Thyroid gland (tissue), 4 donors: Measurements from ENCODE around the gene POLN. TPM values are rescaled to one million over a fixed set of nuclear protein-coding genes. Genes with fewer than 3 reads are reported as not detected.

ENCODE experiments used
- DNase-seq, 2 donors: peaks; one replicate each; pipeline ENCODE4 v3.0.0-alpha.2; 2019
- H3K27ac ChIP-seq, 3 donors: fragments of 200-600 bp; sonication (generic); 1 replicate in 2 of 3; 2 replicates in 1 of 3; pipeline ENCODE4 v1.5.1; 2016 to 2019; ENCODE audit warnings: mild to moderate bottlenecking in 1 of 3, moderate library complexity in 1 of 3
- H3K27me3 ChIP-seq: fragments of 200-600 bp; sonication (generic); one replicate; pipeline ENCODE4 v1.5.1; 2019
- H3K36me3 ChIP-seq, 2 donors: fragments of 200-600 bp; sonication (generic); one replicate each; pipeline ENCODE4 v1.5.1; 2016 to 2019
- H3K4me1 ChIP-seq, 2 donors: fragments of 200-600 bp; sonication (generic); one replicate each; pipeline ENCODE4 v1.5.1; 2017 to 2019
- H3K4me3 ChIP-seq, 3 donors: fragments of 200-600 bp; sonication (generic); replicated peaks in 1 of 3; 1 replicate in 2 of 3; 2 replicates in 1 of 3; pipeline ENCODE4 v1.5.1; 2016; ENCODE audit warnings: mild to moderate bottlenecking in 1 of 3
- H3K9me3 ChIP-seq: fragments of 200-600 bp; sonication (generic); one replicate; pipeline ENCODE4 v1.5.1; 2017
- CTCF ChIP-seq, 6 experiments: fragments of 200-600 bp in 3 of 6; fragments of 450-650 bp in 3 of 6; sonication (generic) in 3 of 6; IDR thresholded peaks; one replicate each; pipeline ENCODE4 v1.5.1; 2016 to 2019; ENCODE audit warnings: antibody characterized with exemption in 6 of 6, mild to moderate bottlenecking in 2 of 6, inconsistent platforms in 1 of 6, moderate library complexity in 1 of 6
- POLR2A ChIP-seq, 2 donors: fragments of 450-650 bp; IDR thresholded peaks; one replicate each; pipeline ENCODE4 v1.6.1; 2017; ENCODE audit warnings: antibody characterized with exemption in 2 of 2, mild to moderate bottlenecking in 2 of 2, moderate library complexity in 1 of 2
- WGBS, 2 donors: methylation state at CpG; one replicate each; pipeline ENCODE4 v1.1.5; 2017; 5-methylcytosine and 5-hydroxymethylcytosine counted together
- intact Hi-C: fragments of 100-400 bp; cut with DNase I; formaldehyde crosslinking; loops from one replicate; pipeline ENCODE4 v1.15.1; 2023
- total RNA-seq, 4 donors: library from RNA; depleted of rRNA; stranded (reverse); fragments of >200 nt; gene quantifications; one replicate each; pipeline ENCODE4 v1.2.3, GENCODE V29; 2016

POLN gene
- total RNA-seq, 4 donors from 2014 or later, result 1.5 to 5.4 (median 3.0) TPM

- intact Hi-C loops, result no loop called here
- Histone ChIP-seq H3K27ac (no peak overlapping the region), H3K4me3 (no peak overlapping the region), H3K9me3 (no peaks in the 10 kb centered on the region), H3K27me3 (no peaks in the 10 kb centered on the region), H3K4me1 (peaks cover 0 to under 1% of the 10 kb centered on the region in 2 donors), H3K36me3 (no peaks in the 10 kb centered on the region)
- DNase-seq, result no peak
- TF ChIP-seq POLR2A (IDR thresholded peaks at IDR 0.05) (no peak), CTCF (IDR thresholded peaks at IDR 0.05) (no peak)
- 90 to 93% methylated on average over 15 of the region's 17 CpGs for WGBS, 2 donors
Measured at GRCh38 chr4:2077537-2078460, 164.1 kb downstream of the POLN start.

- Histone ChIP-seq H3K4me3 (no peak overlapping the region), H3K27ac (no peak overlapping the region), H3K27me3 (no peaks in the 10 kb centered on the region), H3K9me3 (no peaks in the 10 kb centered on the region), H3K4me1 (peaks cover 5 to 8% of the 10 kb centered on the region in 2 donors), H3K36me3 (no peaks in the 10 kb centered on the region)
- TF ChIP-seq CTCF (IDR thresholded peaks at IDR 0.05) (no peak), POLR2A (IDR thresholded peaks at IDR 0.05) (no peak)
- intact Hi-C loops, result no loop called here
- WGBS, 2 donors, result 85 to 88% methylated on average over 5 to 9 of the region's 9 CpGs
- no peak for DNase-seq
Measured at GRCh38 chr4:2076908-2077536, 164.9 kb downstream of the POLN start.

DNA sequence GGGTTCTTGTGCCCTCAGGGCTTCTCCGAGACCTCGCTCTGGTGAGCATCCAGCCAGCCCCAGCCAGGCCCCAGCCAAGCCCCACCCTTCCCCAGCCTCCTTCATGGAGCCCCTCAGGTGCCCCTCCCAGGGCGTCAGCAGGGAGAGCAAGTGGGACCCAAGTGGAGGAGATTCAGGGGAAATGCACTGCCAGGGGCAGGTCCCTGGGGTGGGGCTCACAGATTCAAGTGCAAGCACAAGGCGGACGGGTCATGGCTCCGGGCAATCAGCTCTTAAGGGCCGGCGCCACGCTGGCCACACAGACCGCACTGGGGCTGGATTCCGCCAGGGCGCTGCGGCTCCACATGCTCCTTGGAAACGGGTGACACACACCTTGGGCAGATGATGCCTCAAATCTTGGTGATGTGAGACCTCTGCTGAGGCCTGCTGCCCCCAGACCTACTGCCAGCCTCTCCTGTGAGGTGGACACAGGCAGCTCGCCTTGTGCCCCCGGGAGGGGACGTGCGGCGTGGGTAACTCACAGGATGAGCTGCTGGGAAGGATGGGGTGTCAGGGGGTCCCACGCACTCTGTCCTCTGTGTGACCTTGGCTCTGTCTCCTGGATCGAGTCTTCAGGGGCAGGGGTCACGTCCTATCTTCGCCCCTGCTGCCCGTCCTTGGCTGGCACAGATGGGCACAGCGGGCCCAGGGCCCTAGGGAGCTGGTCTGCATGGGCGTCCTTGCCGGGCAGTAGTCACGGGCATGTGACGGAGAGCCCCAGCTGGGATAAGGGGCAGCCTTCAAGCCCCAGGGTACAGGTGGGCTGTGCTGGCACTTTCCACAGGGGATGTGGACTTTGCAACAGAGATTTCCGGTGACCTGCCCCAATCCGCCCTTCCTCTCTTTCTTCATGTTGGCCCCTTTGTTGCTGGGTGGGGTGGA, 165.7 kb downstream of the POLN start:
- Histone ChIP-seq H3K9me3 (no peaks in the 10 kb centered on the region), H3K27me3 (no peaks in the 10 kb centered on the region), H3K4me1 (peaks cover 13 to 16% of the 10 kb centered on the region in 2 donors), H3K36me3 (no peaks in the 10 kb centered on the region), H3K27ac (no peak overlapping the region), H3K4me3 (no peak overlapping the region)
- WGBS, 2 donors, result 93 to 95% methylated on average over 15 to 28 of the region's 31 CpGs
- intact Hi-C loops, result no loop called here
- DNase-seq, result no peak
- TF ChIP-seq POLR2A (IDR thresholded peaks at IDR 0.05) (no peak), CTCF (IDR thresholded peaks at IDR 0.05) (no peak)

GRCh38 chr4:2075171-2075986, 166.5 kb downstream of the POLN start:
- intact Hi-C loops, result no loop called here
- WGBS, 2 donors, result 85 to 88% methylated on average over 9 to 10 of the region's 12 CpGs
- DNase-seq, result no peak

More at GRCh38 chr4:2075171-2075986, 166.5 kb downstream of the POLN start:
- Histone ChIP-seq H3K27ac (no peak overlapping the region), H3K36me3 (no peaks in the 10 kb centered on the region), H3K9me3 (no peaks in the 10 kb centered on the region), H3K4me3 (no peak overlapping the region), H3K27me3 (no peaks in the 10 kb centered on the region), H3K4me1 (peaks cover 13 to 17% of the 10 kb centered on the region in 2 donors)
- TF ChIP-seq CTCF (IDR thresholded peaks at IDR 0.05) (no peak), POLR2A (IDR thresholded peaks at IDR 0.05) (no peak)
